ENCODE results near the gene GPR27.

GRCh38 chr3:71705681-71706080, 48.0 kb upstream of the GPR27 start:
- TF ChIP-seq CTCF (conservative IDR thresholded peaks at IDR 0.05; ENCODE audit: low read depth, low read length) (no peak), EZH2 (IDR thresholded peaks at IDR 0.05; ENCODE audit: low read length, unreplicated experiment) (no peak)

Measured in PC-3 (cell line).